Heart right ventricle (tissue), 16 donors: Measurements from ENCODE around the gene CSHL1. TPM values are rescaled to one million over a fixed set of nuclear protein-coding genes. Genes with fewer than 3 reads are reported as not detected.
"Not testable (repeated sequence)": the region's sequence is repeated elsewhere in the genome, so short reads cannot be mapped to it uniquely, and the experiment has no call there.

Source experiments
- ATAC-seq, 8 donors: fragments of 200-7000 bp; cut with Tn5 transposase; one replicate each; pipeline ENCODE4 v1.9.1; 2020; ENCODE audit warnings: mild to moderate bottlenecking in 8 of 8, moderate library complexity in 8 of 8, moderate number of reproducible peaks in 1 of 8
- DNase-seq, 2 donors: peaks; one replicate each; pipeline ENCODE4 v3.0.0-alpha.2; 2020
- H3K27ac ChIP-seq, 10 donors: fragments of 200-600 bp; sonication (generic) in 2 of 10; one replicate each; pipeline versions ENCODE4 v1.5.0 to v1.8.0; 2020 to 2022; ENCODE audit warnings: mild to moderate bottlenecking in 3 of 10
- H3K27me3 ChIP-seq, 7 donors: fragments of 200-600 bp; one replicate each; pipeline ENCODE4 v1.8.0; 2021 to 2022; ENCODE audit warnings: mild to moderate bottlenecking in 2 of 7
- H3K36me3 ChIP-seq, 9 donors: fragments of 200-600 bp; sonication (generic) in 1 of 9; one replicate each; pipeline versions ENCODE4 v1.5.0 to v1.8.0; 2020 to 2022; ENCODE audit warnings: mild to moderate bottlenecking in 2 of 9
- H3K4me1 ChIP-seq, 9 donors: fragments of 200-600 bp; sonication (generic) in 1 of 9; one replicate each; pipeline versions ENCODE4 v1.5.0 to v1.8.0; 2020 to 2022; ENCODE audit warnings: mild to moderate bottlenecking in 4 of 9
- H3K4me3 ChIP-seq, 10 donors: fragments of 200-600 bp; sonication (generic) in 2 of 10; one replicate each; pipeline versions ENCODE4 v1.5.0 to v1.8.0; 2020 to 2022; ENCODE audit warnings: mild to moderate bottlenecking in 7 of 10, moderate library complexity in 2 of 10
- H3K9me3 ChIP-seq, 11 donors: fragments of 200-600 bp in 10 of 11; sonication (generic) in 2 of 11; one replicate each; pipeline versions ENCODE4 v1.5.0 to v1.8.0; 2013 to 2022; ENCODE audit warnings: mild to moderate bottlenecking in 2 of 11, control low read depth in 1 of 11, moderate library complexity in 1 of 11
- WGBS, 2 donors: extraction: QIAGEN DNeasy Blood & Tissue Kit; methylation state at CpG; one replicate each; pipeline ENCODE4 v1.1.7; 2013; ENCODE audit warnings: inconsistent platforms in 1 of 2; 5-methylcytosine and 5-hydroxymethylcytosine counted together
- intact Hi-C, 10 donors: fragments of 100-400 bp; cut with DNase I; formaldehyde crosslinking; loops; one replicate each; pipeline versions ENCODE4 v1.11.1 to v1.14.2; 2022
- polyA plus RNA-seq, 2 donors: library from polyadenylated mRNA; stranded (reverse); fragments of 200-250 nt; gene quantifications; one replicate each; pipeline ENCODE4 v1.2.3, GENCODE V29; 2013
- total RNA-seq, 10 donors: library from RNA; stranded (reverse); fragmentation: NEBNext Ultra II Directional in 3 of 10; extraction: Animal tissue kit (Norgen Biotek cat#: 25700) in 3 of 10; gene quantifications; one replicate each; pipeline versions ENCODE4 v1.2.1 to v1.2.4, GENCODE V29; 2021 to 2023
- TF ChIP-seq, protein P1 (sequence below), 9 donors: fragments of 200-600 bp; sonication (generic) in 2 of 9; IDR thresholded peaks; one replicate each; pipeline versions ENCODE4 v1.5.0 to v1.8.0; 2021 to 2022; ENCODE audit warnings: antibody characterized with exemption in 9 of 9, mild to moderate bottlenecking in 5 of 9, moderate library complexity in 1 of 9
- donor health status: Arrhythmogenic right ventricular cardiomyopathy.
- donor health status: ischemic (EF 13 %, LVEDD 7.1; RV severe dilation, severe dysfunction).
- donor health status: healthy with polysubstance abuse.
- donor health status: DM: no; HTN: yes; CAD: no.
- donor health status: DM: no; HTN: no; CAD: no.
- donor health status: ischemic (EF 25% LVEDD 6.9; RV normal size, moderate dysfunction).
- donor health status: ischemic (EF 25% LVEDD 5.7; RV mildly dilated, moderate dysfunction).
- donor health status: healthy.
- donor health status: DM: yes; HTN: yes; CAD: no.
- donor health status: Ischemic cardiomyopathy.
- donor health status: ischemic (EF 35%, LVEDD 5.7; RV mildly dilated, moderate dysfunction).
- donor health status: nonischemic (EF 11% LVEDD 7.7; RV severe dilation, severe dysfunction).
- donor health status: DM: yes; HTN: yes; CAD: no.
- donor health status: PGD.
- donor health status: ischemic (EF 29% LVEDD 5.4; RV normal size, mild dysfunction).
- donor health status: nonischemic (EF 23%, LVEDD 6.1; RV moderate dilation, normal function).

The CSHL1 gene
- total and polyA plus RNA-seq, 12 donors = not detected

DNA sequence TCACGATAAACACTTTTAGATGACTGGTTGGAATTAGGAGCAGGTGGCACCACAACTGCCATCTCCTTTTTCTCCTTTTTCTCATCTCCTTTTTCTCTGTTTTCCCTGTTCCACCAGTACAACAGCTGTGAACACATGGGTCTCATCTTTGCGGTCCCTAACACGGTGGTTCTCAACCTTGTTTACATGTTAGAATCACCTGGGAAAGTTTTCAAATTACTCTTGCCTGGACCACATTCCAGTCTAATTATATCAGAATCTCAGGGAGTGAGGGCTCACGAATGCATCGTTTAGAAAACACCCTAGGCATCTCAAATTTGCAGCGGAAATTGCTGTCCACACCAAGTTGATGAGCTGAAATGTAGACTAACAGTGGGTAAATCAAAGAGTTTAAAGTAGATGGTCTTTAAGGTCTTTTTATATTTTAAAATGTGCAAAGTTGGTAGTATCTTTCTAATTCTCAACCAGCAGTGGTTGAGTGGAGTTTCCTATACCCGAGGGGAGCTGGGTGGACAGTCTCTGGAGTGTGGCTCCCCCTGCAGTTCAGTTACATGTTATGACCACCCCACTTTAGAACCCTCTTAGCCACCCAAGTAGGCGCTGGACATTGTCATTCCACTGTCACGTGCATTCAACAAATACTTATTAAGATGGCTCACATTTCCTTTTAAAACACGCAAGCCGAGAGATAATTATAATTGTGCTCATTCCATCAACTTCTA lies 18.6 kb downstream of the CSHL1 start:
- H3K27ac ChIP-seq, H3K4me3 ChIP-seq, intact Hi-C loops: not testable (repeated sequence)

DNA sequence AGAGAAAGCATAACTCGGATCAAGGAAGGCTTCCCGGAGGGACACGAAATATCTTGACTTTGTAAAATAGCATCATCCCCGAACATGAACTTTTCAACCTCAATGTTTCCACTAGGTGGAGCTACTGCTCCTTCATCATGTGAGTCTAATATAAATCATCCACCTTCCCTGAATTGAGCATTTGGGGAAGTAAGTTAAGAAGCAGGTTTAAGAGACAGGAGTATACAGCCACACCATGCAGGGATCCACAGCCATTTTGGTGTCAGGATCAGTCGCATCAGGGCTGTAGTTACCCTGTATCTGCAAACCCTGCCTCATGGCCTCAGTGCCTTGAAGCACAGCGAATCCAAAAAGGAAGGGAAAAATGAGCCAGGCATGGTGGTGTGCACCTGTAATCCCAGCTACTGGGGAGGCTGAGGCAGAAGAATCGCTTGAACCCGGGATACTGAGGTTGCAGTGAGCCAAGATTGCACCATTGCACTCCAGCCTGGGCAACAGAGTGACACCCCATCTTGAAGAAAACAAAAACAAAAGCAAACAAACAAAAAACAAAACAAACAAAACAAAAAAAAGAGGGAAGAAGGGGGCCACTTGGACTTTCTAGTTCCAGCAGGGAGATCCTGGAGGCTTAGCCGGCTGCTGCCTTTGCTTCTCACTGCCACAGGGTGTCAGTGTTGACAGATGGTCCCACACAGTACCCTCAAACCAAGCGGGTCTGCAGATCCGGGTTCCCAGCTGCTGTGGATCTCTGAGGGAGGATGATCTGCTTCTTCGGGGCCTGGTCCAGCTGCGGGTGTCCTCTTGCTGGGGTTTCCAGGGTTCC lies 21.8 kb downstream of the CSHL1 start:
- H3K4me3 ChIP-seq, H3K4me1 ChIP-seq, H3K27ac ChIP-seq, H3K27me3 ChIP-seq, H3K9me3 ChIP-seq, intact Hi-C loops, H3K36me3 ChIP-seq, DNase-seq: not testable (repeated sequence)
- ATAC-seq = peak in 5 of 8 donors; percentile 64 to 77 (median 74)
- WGBS, 2 donors = 33 to 36% methylated on average over 13 of the region's 13 CpGs
- TF ChIP-seq, protein P1, sequence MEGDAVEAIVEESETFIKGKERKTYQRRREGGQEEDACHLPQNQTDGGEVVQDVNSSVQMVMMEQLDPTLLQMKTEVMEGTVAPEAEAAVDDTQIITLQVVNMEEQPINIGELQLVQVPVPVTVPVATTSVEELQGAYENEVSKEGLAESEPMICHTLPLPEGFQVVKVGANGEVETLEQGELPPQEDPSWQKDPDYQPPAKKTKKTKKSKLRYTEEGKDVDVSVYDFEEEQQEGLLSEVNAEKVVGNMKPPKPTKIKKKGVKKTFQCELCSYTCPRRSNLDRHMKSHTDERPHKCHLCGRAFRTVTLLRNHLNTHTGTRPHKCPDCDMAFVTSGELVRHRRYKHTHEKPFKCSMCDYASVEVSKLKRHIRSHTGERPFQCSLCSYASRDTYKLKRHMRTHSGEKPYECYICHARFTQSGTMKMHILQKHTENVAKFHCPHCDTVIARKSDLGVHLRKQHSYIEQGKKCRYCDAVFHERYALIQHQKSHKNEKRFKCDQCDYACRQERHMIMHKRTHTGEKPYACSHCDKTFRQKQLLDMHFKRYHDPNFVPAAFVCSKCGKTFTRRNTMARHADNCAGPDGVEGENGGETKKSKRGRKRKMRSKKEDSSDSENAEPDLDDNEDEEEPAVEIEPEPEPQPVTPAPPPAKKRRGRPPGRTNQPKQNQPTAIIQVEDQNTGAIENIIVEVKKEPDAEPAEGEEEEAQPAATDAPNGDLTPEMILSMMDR (IDR thresholded peaks at IDR 0.05) = peak in 8 of 9 donors; percentile 4 to 56 (median 47)

More for the DNA sequence above, 18.6 kb downstream of the CSHL1 start:
- 52 to 59% methylated on average over 10 to 11 of the region's 11 CpGs for whole genome bisulfite sequencing, 2 donors
- H3K36me3 ChIP-seq, H3K4me1 ChIP-seq, H3K27me3 ChIP-seq, ATAC-seq, H3K9me3 ChIP-seq, DNase-seq: not testable (repeated sequence)
- TF ChIP-seq, protein P1 (IDR thresholded peaks at IDR 0.05) = peak in 2 of 9 donors; percentile 11 to 21

- not testable (repeated sequence) for ATAC-seq
These were observed 25.9 kb downstream of the CSHL1 start for GRCh38 chr17:63885119-63885518.

GRCh38 chr17:63882626-63883126 lies 28.4 kb downstream of the CSHL1 start:
- not testable (repeated sequence) for H3K4me1 ChIP-seq, ATAC-seq

More at GRCh38 chr17:63885119-63885518, 25.9 kb downstream of the CSHL1 start:
- H3K9me3 ChIP-seq, H3K27me3 ChIP-seq, DNase-seq, H3K4me1 ChIP-seq, H3K27ac ChIP-seq, H3K36me3 ChIP-seq, H3K4me3 ChIP-seq, intact Hi-C loops: not testable (repeated sequence)
- 85 to 88% methylated on average over 11 of the region's 11 CpGs for WGBS, 2 donors

GRCh38 chr17:63881935-63882601 lies 29.0 kb downstream of the CSHL1 start, which contains the start of gene GH2:
Gene GH2 (minus strand): TSS chr17:63881944. CDS start chr17:63881801, 143 bp downstream.
- H3K4me3 ChIP-seq = no peak within 1 kb of the TSS
- ATAC-seq = peak in 5 of 8 donors; percentile 63 to 78 (median 67)
- H3K27ac ChIP-seq = no peak within 1 kb of the TSS
- H3K4me1 ChIP-seq = peaks cover 0 to 7% (median 0%) of the 10 kb centered on the region in 9 donors
- 34% methylated on average over 14 to 15 of the region's 15 CpGs for WGBS, 2 donors
- intact Hi-C loops = no loop called here
- no peaks in the 10 kb centered on the region for H3K36me3 ChIP-seq
- H3K9me3 ChIP-seq = no peaks in the 10 kb centered on the region
- peaks cover 0 to 3% (median 0%) of the 10 kb centered on the region in 7 donors for H3K27me3 ChIP-seq
- peak in 1 of 2 donors; percentile 24 for DNase-seq
- TF ChIP-seq, protein P1 (IDR thresholded peaks at IDR 0.05) = peak in 8 of 9 donors; percentile 31 to 59 (median 53)

More at GRCh38 chr17:63882626-63883126, 28.4 kb downstream of the CSHL1 start:
- DNase-seq, intact Hi-C loops, H3K9me3 ChIP-seq, H3K36me3 ChIP-seq, H3K27me3 ChIP-seq, H3K27ac ChIP-seq, H3K4me3 ChIP-seq: not testable (repeated sequence)
- 77 to 84% methylated on average over 9 of the region's 9 CpGs for WGBS, 2 donors
